HepG2 (cell line): ENCODE results near the gene DDX10.

Experiments used
- AGO1 ChIP-seq: fragments of 200-400 bp; formaldehyde crosslinking; IDR thresholded peaks from 2 replicates; pipeline ENCODE4 v1.6.1; 2017; ENCODE audit warnings: mild to moderate bottlenecking, low read depth, low read length, moderate library complexity; ENCODE audit not compliant: poor library complexity, severe bottlenecking
- DMAP1 ChIP-seq: IDR thresholded peaks from 2 replicates; pipeline ENCODE4 v1.6.1; 2016
- EZH2 ChIP-seq: conservative IDR thresholded peaks from 2 replicates; pipeline ENCODE4 v1.6.1; 2012; ENCODE audit warnings: mild to moderate bottlenecking, low read depth, low read length, moderate library complexity
- HNRNPLL ChIP-seq: fragments of 200-400 bp; formaldehyde crosslinking; IDR thresholded peaks from 2 replicates; pipeline ENCODE4 v1.6.1; 2017; ENCODE audit warnings: mild to moderate bottlenecking, low read depth, low read length; ENCODE audit not compliant: poor library complexity, severe bottlenecking
- MAZ ChIP-seq, 2 experiments: sonication (generic) in 1 of 2; formaldehyde crosslinking in 1 of 2; IDR thresholded peaks; 2 replicates each; pipeline versions ENCODE4 v1.5.0 to v1.6.1; 2012 to 2020; ENCODE audit warnings: low read depth in 2 of 2, mild to moderate bottlenecking in 2 of 2, borderline replicate concordance in 1 of 2, improper control_type of control experiment in 1 of 2, low read length in 1 of 2, missing genetic modification reagents in 1 of 2, moderate library complexity in 1 of 2
- PAX8 ChIP-seq: sonication (generic); formaldehyde crosslinking; IDR thresholded peaks from 2 replicates; pipeline ENCODE4 v1.8.0; 2022; ENCODE audit warnings: mild to moderate bottlenecking, missing genetic modification reagents, borderline replicate concordance
- POLR2A ChIP-seq, 2 experiments: IDR thresholded peaks; 2 replicates each; pipeline ENCODE4 v1.6.1; 2011; ENCODE audit warnings: low read depth in 2 of 2, low read length in 2 of 2, mild to moderate bottlenecking in 1 of 2, moderate library complexity in 1 of 2; ENCODE audit not compliant: insufficient read depth in 1 of 2
- POLR2AphosphoS5 ChIP-seq: IDR thresholded peaks from 2 replicates; pipeline ENCODE4 v1.6.1; 2012; ENCODE audit warnings: low read depth, low read length
- RBFOX2 ChIP-seq: fragments of 200-400 bp; formaldehyde crosslinking; IDR thresholded peaks from 2 replicates; pipeline ENCODE4 v1.6.1; 2017; ENCODE audit warnings: low read depth, mild to moderate bottlenecking, low read length
- TOE1 ChIP-seq: sonication (generic); formaldehyde crosslinking; IDR thresholded peaks from 2 replicates; pipeline ENCODE4 v1.4.0; 2020; ENCODE audit warnings: mild to moderate bottlenecking, missing genetic modification reagents
- TF ChIP-seq, protein P1 (sequence below): sonication (generic); formaldehyde crosslinking; IDR thresholded peaks from 2 replicates; pipeline ENCODE4 v1.5.0; 2020; ENCODE audit warnings: mild to moderate bottlenecking, missing genetic modification reagents, moderate library complexity

DNA sequence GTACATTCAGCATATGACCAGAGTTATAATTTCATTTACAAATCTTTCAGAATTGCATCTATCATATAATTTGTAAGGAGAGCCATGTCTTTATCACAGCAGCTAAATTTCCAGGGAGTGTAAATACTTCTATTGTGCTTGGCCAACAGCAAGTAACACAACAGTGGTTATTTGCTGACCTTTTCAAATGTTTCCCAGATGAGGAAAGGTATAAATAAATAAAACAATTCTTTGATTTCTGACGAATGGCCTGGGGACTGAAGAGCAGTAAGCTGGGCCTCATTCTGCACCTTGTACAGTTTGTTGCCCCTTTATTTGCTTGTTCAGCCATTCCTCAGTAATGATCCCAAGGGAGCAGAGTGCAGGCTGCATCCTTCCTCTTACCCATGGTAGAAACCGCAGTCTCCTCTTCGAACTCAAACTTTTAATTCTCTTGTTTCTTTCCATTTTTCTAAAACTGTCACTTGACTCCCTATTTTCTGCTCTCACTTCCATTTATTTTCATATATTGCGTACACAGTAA lies 132.8 kb downstream of the DDX10 start:
- TF ChIP-seq EZH2 = no peak
- TF ChIP-seq HNRNPLL = no peak
- no peak for TF ChIP-seq TOE1 (CRISPR knock-in tag)
- no peak for TF ChIP-seq MAZ (IDR thresholded peaks at IDR 0.05; ENCODE audit: borderline replicate concordance, low read depth, low read length)
- no peak for TF ChIP-seq MAZ (CRISPR knock-in tag; IDR thresholded peaks at IDR 0.05; ENCODE audit: low read depth)
- TF ChIP-seq POLR2AphosphoS5 = no peak
- no peak for TF ChIP-seq POLR2A (IDR thresholded peaks at IDR 0.05; ENCODE audit: insufficient read depth in 1 of 2, low read depth in 2 of 2, low read length in 2 of 2)
- TF ChIP-seq RBFOX2 = no peak
- TF ChIP-seq, protein P1, sequence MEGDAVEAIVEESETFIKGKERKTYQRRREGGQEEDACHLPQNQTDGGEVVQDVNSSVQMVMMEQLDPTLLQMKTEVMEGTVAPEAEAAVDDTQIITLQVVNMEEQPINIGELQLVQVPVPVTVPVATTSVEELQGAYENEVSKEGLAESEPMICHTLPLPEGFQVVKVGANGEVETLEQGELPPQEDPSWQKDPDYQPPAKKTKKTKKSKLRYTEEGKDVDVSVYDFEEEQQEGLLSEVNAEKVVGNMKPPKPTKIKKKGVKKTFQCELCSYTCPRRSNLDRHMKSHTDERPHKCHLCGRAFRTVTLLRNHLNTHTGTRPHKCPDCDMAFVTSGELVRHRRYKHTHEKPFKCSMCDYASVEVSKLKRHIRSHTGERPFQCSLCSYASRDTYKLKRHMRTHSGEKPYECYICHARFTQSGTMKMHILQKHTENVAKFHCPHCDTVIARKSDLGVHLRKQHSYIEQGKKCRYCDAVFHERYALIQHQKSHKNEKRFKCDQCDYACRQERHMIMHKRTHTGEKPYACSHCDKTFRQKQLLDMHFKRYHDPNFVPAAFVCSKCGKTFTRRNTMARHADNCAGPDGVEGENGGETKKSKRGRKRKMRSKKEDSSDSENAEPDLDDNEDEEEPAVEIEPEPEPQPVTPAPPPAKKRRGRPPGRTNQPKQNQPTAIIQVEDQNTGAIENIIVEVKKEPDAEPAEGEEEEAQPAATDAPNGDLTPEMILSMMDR (CRISPR knock-in tag) = no peak
- TF ChIP-seq PAX8 = no peak
- TF ChIP-seq AGO1 = no peak
- TF ChIP-seq DMAP1 (CRISPR knock-in tag) = no peak
